ENCODE data around the gene VTCN1. TPM values are rescaled to one million over a fixed set of nuclear protein-coding genes. Genes with fewer than 3 reads are reported as not detected.

The VTCN1 gene
- total RNA-seq, 2 donors from 2014 or later: 4.0 to 7.8 TPM

GRCh38 chr1:117128323-117129079 is 82.2 kb downstream of the VTCN1 start:
- Histone ChIP-seq H3K4me1 (replicated peaks) (no peaks in the 10 kb centered on the region), H3K4me3 (no peak overlapping the region), H3K27me3 (replicated peaks; ENCODE audit: insufficient read depth) (no peaks in the 10 kb centered on the region), H3K9me3 (no peaks in the 10 kb centered on the region), H3K27ac (no peak overlapping the region), H3K36me3 (no peaks in the 10 kb centered on the region)
- intact Hi-C loops (cut with DNase I): loop anchor here (2.0 to 10.0 kb wide), 4 partner anchors 60 to 274 kb away; partner anchors contain the start of gene MAN1A2
- TF ChIP-seq, protein P1, sequence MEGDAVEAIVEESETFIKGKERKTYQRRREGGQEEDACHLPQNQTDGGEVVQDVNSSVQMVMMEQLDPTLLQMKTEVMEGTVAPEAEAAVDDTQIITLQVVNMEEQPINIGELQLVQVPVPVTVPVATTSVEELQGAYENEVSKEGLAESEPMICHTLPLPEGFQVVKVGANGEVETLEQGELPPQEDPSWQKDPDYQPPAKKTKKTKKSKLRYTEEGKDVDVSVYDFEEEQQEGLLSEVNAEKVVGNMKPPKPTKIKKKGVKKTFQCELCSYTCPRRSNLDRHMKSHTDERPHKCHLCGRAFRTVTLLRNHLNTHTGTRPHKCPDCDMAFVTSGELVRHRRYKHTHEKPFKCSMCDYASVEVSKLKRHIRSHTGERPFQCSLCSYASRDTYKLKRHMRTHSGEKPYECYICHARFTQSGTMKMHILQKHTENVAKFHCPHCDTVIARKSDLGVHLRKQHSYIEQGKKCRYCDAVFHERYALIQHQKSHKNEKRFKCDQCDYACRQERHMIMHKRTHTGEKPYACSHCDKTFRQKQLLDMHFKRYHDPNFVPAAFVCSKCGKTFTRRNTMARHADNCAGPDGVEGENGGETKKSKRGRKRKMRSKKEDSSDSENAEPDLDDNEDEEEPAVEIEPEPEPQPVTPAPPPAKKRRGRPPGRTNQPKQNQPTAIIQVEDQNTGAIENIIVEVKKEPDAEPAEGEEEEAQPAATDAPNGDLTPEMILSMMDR (IDR thresholded peaks at IDR 0.05): peak in 3 of 4 experiments; percentile 33 to 59 (median 44)
- TF ChIP-seq POLR2A (IDR thresholded peaks at IDR 0.05) (no peak), POLR2AphosphoS5 (IDR thresholded peaks at IDR 0.05) (peak; percentile 9)
- WGBS: 17% methylated on average over 5 of the region's 5 CpGs
- DNase-seq (ENCODE audit: low spot score): no peak

GRCh38 chr1:117127795-117128194 is 82.9 kb downstream of the VTCN1 start:
- Histone ChIP-seq H3K4me1 (replicated peaks) (no peaks in the 10 kb centered on the region), H3K4me3 (no peak overlapping the region), H3K36me3 (no peaks in the 10 kb centered on the region), H3K27ac (no peak overlapping the region), H3K27me3 (replicated peaks; ENCODE audit: insufficient read depth) (no peaks in the 10 kb centered on the region), H3K9me3 (no peaks in the 10 kb centered on the region)
- intact Hi-C loops (cut with DNase I): loop anchor here (2.0 to 10.0 kb wide), 4 partner anchors 59 to 273 kb away; partner anchors contain the start of gene MAN1A2
- DNase-seq (ENCODE audit: low spot score): no peak
- TF ChIP-seq POLR2A (IDR thresholded peaks at IDR 0.05) (no peak), POLR2AphosphoS5 (IDR thresholded peaks at IDR 0.05) (no peak)
- TF ChIP-seq, protein P1 (IDR thresholded peaks at IDR 0.05): no peak

DNA sequence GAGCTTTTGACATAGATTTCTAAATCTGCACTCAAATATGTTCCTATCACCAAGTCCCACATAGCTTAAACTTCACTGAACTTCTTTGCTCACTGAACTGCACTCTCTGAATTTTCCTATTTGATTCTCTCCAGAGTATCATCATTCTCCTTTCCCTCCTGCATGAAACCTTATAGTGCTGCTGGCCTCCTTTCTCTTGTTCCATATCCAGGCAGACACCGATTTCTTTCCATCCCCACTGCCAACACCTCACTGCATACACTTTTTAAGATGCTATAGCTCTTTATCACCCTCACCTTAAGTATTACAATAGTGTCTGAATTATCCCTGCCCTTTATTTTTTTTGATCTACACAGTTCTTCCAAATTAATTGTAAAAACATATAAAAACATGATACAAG is 86.1 kb downstream of the VTCN1 start:
- no peaks in the 10 kb centered on the region for H3K9me3 ChIP-seq
- intact Hi-C loops (cut with DNase I): loop anchor here (5.0 to 10.0 kb wide), 3 partner anchors 158 to 270 kb away; partner anchors contain the start of gene MAN1A2
- TF ChIP-seq POLR2AphosphoS5 (IDR thresholded peaks at IDR 0.05) (no peak), POLR2A (IDR thresholded peaks at IDR 0.05) (no peak)
- TF ChIP-seq, protein P1 (IDR thresholded peaks at IDR 0.05): no peak
- no peaks in the 10 kb centered on the region for H3K4me1 ChIP-seq (replicated peaks)
- no peaks in the 10 kb centered on the region for H3K27me3 ChIP-seq (replicated peaks; ENCODE audit: insufficient read depth)
- 21% methylated on average over 1 of the region's 1 CpG for WGBS
- H3K36me3 ChIP-seq: no peaks in the 10 kb centered on the region
- H3K27ac ChIP-seq: no peak overlapping the region
- no peak for DNase-seq (ENCODE audit: low spot score)
- no peak overlapping the region for H3K4me3 ChIP-seq

DNA sequence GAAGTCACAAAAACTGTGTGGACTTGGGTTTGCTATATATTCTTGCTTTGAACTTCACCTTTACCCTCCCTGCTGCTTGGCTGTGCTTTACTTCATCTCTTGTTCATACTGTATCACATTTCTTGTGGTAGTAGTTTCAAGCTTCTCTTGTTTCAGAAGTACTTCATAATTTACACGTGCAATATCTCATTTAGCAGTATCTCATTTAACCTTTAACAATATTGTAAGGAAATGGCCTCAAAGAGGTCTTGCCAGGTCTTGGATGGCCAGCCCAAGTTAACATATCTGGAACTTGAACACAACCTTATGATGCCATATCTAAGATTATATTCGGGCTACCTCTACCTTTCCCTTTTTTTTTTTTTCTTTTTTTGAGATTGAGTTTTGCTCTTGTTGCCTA is 87.5 kb downstream of the VTCN1 start:
- Histone ChIP-seq H3K27me3 (replicated peaks; ENCODE audit: insufficient read depth) (no peaks in the 10 kb centered on the region), H3K9me3 (no peaks in the 10 kb centered on the region), H3K36me3 (no peaks in the 10 kb centered on the region), H3K27ac (no peak overlapping the region), H3K4me1 (replicated peaks) (no peaks in the 10 kb centered on the region), H3K4me3 (no peak overlapping the region)
- no peak for TF ChIP-seq POLR2A (IDR thresholded peaks at IDR 0.05)
- TF ChIP-seq, protein P1 (IDR thresholded peaks at IDR 0.05): no peak
- no peak for TF ChIP-seq POLR2AphosphoS5 (IDR thresholded peaks at IDR 0.05)
- DNase-seq (ENCODE audit: low spot score): no peak
- intact Hi-C loops (cut with DNase I): loop anchor here (10.0 kb wide), 2 partner anchors 242 to 268 kb away; partner anchors contain the start of gene MAN1A2
- 93% methylated on average over 2 of the region's 2 CpGs for WGBS

Measured in prostate gland (tissue), 2 donors.